HG02763 (cell line): ENCODE results near the gene RAD18.

ENCODE experiments used
- ATAC-seq: cut with Tn5 transposase; IDR thresholded peaks from one replicate; pipeline ENCODE4 v1.9.1; 2021; ENCODE audit warnings: mild to moderate bottlenecking, moderate library complexity; ENCODE audit not compliant: unreplicated experiment

RAD18 gene

GRCh38 chr3:8870134-8870533, 93.1 kb downstream of the RAD18 start:
- ATAC-seq, result no peak

GRCh38 chr3:8869613-8870012, 93.7 kb downstream of the RAD18 start:
- no peak for ATAC-seq

- no peak for ATAC-seq
Observed at GRCh38 chr3:8868996-8869395, 94.3 kb downstream of the RAD18 start.

GRCh38 chr3:8867646-8868045, 95.6 kb downstream of the RAD18 start:
- no peak for ATAC-seq

- no peak for ATAC-seq
Observed at GRCh38 chr3:8865697-8866096, 97.6 kb downstream of the RAD18 start.

GRCh38 chr3:8864402-8865350, 98.6 kb downstream of the RAD18 start:
- no peak for ATAC-seq

- ATAC-seq, result no peak
Observed at GRCh38 chr3:8863891-8864290, 99.4 kb downstream of the RAD18 start.

GRCh38 chr3:8857720-8858367, 105.4 kb downstream of the RAD18 start:
- no peak for ATAC-seq

- ATAC-seq, result no peak
Observed at GRCh38 chr3:8856721-8857120, 106.6 kb downstream of the RAD18 start.

- ATAC-seq, result no peak
Observed at GRCh38 chr3:8856071-8856470, 107.2 kb downstream of the RAD18 start.

GRCh38 chr3:8854656-8855055, 108.6 kb downstream of the RAD18 start:
- ATAC-seq, result no peak

GRCh38 chr3:8853081-8853480, 110.2 kb downstream of the RAD18 start:
- no peak for ATAC-seq

- no peak for ATAC-seq
Observed at GRCh38 chr3:8852511-8852910, 110.8 kb downstream of the RAD18 start.

GRCh38 chr3:8851703-8852102, 111.6 kb downstream of the RAD18 start:
- no peak for ATAC-seq

- no peak for ATAC-seq
Observed at GRCh38 chr3:8848696-8849131, 114.6 kb downstream of the RAD18 start.

GRCh38 chr3:8847317-8847716, 116.0 kb downstream of the RAD18 start:
- no peak for ATAC-seq

- no peak for ATAC-seq
Observed at GRCh38 chr3:8846176-8846575, 117.1 kb downstream of the RAD18 start.

- ATAC-seq, result no peak
Observed at GRCh38 chr3:8845641-8846040, 117.6 kb downstream of the RAD18 start.

- ATAC-seq, result no peak
Observed at GRCh38 chr3:8843347-8843746, 119.9 kb downstream of the RAD18 start.

- no peak for ATAC-seq
Observed at GRCh38 chr3:8842293-8842692, 121.0 kb downstream of the RAD18 start.

GRCh38 chr3:8841472-8841871, 121.8 kb downstream of the RAD18 start:
- ATAC-seq, result no peak

GRCh38 chr3:8840556-8840955, 122.7 kb downstream of the RAD18 start:
- ATAC-seq, result no peak
